ENCODE data around the gene MISP3.

DNA sequence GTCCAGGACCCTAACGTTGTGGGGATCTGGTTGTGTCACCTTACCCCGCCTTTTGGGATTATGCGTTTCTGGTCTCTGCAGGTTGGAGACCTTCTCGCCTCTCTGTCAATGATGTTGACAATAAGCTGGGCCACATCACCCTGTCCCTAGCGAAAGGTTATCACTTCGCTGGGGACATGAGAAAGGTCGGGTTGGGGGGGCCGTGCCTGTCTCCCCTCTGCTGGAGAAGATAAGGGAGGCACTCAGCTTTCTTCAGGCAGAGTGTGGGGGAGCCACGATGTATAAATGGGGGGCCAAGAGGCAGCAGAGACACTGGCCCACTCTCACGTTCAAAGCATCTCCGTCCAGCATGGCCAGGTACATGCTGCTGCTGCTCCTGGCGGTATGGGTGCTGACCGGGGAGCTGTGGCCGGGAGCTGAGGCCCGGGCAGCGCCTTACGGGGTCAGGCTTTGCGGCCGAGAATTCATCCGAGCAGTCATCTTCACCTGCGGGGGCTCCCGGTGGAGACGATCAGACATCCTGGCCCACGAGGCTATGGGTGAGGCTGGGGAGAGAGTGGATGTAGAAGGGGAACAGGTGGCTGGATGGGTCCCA, 44.6 kb upstream of the MISP3 start, which contains the start of gene RLN3:
- TF ChIP-seq, protein P1, sequence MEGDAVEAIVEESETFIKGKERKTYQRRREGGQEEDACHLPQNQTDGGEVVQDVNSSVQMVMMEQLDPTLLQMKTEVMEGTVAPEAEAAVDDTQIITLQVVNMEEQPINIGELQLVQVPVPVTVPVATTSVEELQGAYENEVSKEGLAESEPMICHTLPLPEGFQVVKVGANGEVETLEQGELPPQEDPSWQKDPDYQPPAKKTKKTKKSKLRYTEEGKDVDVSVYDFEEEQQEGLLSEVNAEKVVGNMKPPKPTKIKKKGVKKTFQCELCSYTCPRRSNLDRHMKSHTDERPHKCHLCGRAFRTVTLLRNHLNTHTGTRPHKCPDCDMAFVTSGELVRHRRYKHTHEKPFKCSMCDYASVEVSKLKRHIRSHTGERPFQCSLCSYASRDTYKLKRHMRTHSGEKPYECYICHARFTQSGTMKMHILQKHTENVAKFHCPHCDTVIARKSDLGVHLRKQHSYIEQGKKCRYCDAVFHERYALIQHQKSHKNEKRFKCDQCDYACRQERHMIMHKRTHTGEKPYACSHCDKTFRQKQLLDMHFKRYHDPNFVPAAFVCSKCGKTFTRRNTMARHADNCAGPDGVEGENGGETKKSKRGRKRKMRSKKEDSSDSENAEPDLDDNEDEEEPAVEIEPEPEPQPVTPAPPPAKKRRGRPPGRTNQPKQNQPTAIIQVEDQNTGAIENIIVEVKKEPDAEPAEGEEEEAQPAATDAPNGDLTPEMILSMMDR (IDR thresholded peaks at IDR 0.05 in 8 of 11, conservative IDR thresholded peaks at IDR 0.05 in 3 of 11), result no peak
- TF ChIP-seq POLR2A (IDR thresholded peaks at IDR 0.05), result no peak
- TF ChIP-seq POLR2AphosphoS5 (IDR thresholded peaks at IDR 0.05), result no peak

Data from spleen (tissue), 7 donors.